Suprapubic skin (tissue), 4 donors: ENCODE results near the gene PFKP. TPM values are rescaled to one million over a fixed set of nuclear protein-coding genes. Genes with fewer than 3 reads are reported as not detected.

Experiments
- DNase-seq, 2 donors: peaks; one replicate each; pipeline ENCODE4 v3.0.0-alpha.2; 2019; ENCODE audit warnings: low spot score in 2 of 2
- H3K27ac ChIP-seq: fragments of 200-600 bp; sonication (generic); one replicate; pipeline ENCODE4 v1.5.1; 2019
- H3K27me3 ChIP-seq: fragments of 200-600 bp; sonication (generic); one replicate; pipeline ENCODE4 v1.5.1; 2019
- H3K36me3 ChIP-seq: fragments of 200-600 bp; sonication (generic); one replicate; pipeline ENCODE4 v1.5.1; 2019
- H3K4me1 ChIP-seq: fragments of 200-600 bp; sonication (generic); one replicate; pipeline ENCODE4 v1.5.1; 2019
- H3K4me3 ChIP-seq: fragments of 200-600 bp; sonication (generic); one replicate; pipeline ENCODE4 v1.5.1; 2019; ENCODE audit warnings: mild to moderate bottlenecking
- H3K9me3 ChIP-seq: fragments of 200-600 bp; sonication (generic); one replicate; pipeline ENCODE4 v1.5.1; 2019
- CTCF ChIP-seq, 2 donors: fragments of 200-600 bp in 1 of 2; fragments of 450-650 bp in 1 of 2; sonication (generic) in 1 of 2; IDR thresholded peaks; one replicate each; pipeline ENCODE4 v1.5.1; 2016 to 2019; ENCODE audit warnings: antibody characterized with exemption in 2 of 2, mild to moderate bottlenecking in 1 of 2, moderate library complexity in 1 of 2
- EP300 ChIP-seq: sonication (generic); formaldehyde crosslinking; IDR thresholded peaks from one replicate; pipeline ENCODE4 v1.6.1; 2017; ENCODE audit warnings: antibody characterized with exemption
- POLR2A ChIP-seq, 2 donors: fragments of 450-650 bp; IDR thresholded peaks; one replicate each; pipeline ENCODE4 v1.6.1; 2017; ENCODE audit warnings: antibody characterized with exemption in 2 of 2, mild to moderate bottlenecking in 2 of 2, moderate library complexity in 2 of 2
- POLR2AphosphoS5 ChIP-seq, 3 donors: sonication (generic); formaldehyde crosslinking; IDR thresholded peaks; one replicate each; pipeline ENCODE4 v1.6.1; 2017; ENCODE audit warnings: antibody characterized with exemption in 3 of 3
- WGBS: methylation state at CpG from one replicate; pipeline ENCODE4 v1.1.5; 2018; 5-methylcytosine and 5-hydroxymethylcytosine counted together
- total RNA-seq, 4 donors: library from RNA; depleted of rRNA; stranded (reverse); fragments of >200 nt; gene quantifications; one replicate each; pipeline ENCODE4 v1.1.0, GENCODE V29; 2016

Gene PFKP
- total RNA-seq, 4 donors from 2014 or later, result 36.7 to 58.9 (median 44.7) TPM

- Histone ChIP-seq H3K4me1 (no peaks in the 10 kb centered on the region), H3K4me3 (no peak overlapping the region), H3K36me3 (no peaks in the 10 kb centered on the region), H3K27ac (no peak overlapping the region), H3K27me3 (no peaks in the 10 kb centered on the region), H3K9me3 (no peaks in the 10 kb centered on the region)
- DNase-seq, result no peak
- 62% methylated on average over 17 of the region's 17 CpGs for WGBS
- no peak for TF ChIP-seq CTCF (IDR thresholded peaks at IDR 0.05)
- TF ChIP-seq POLR2A (IDR thresholded peaks at IDR 0.05), result no peak
- no peak for TF ChIP-seq EP300
Observed at GRCh38 chr10:3048119-3049019, 19.0 kb upstream of the PFKP start.

- 69% methylated on average over 5 of the region's 5 CpGs for whole genome bisulfite sequencing
- H3K9me3 ChIP-seq, result no peaks in the 10 kb centered on the region
- no peaks in the 10 kb centered on the region for H3K36me3 ChIP-seq
- TF ChIP-seq CTCF (IDR thresholded peaks at IDR 0.05), result no peak
- no peak for TF ChIP-seq POLR2A (IDR thresholded peaks at IDR 0.05)
- TF ChIP-seq POLR2AphosphoS5 (IDR thresholded peaks at IDR 0.05), result no peak
- TF ChIP-seq EP300, result no peak
- H3K4me1 ChIP-seq, result no peaks in the 10 kb centered on the region
- H3K4me3 ChIP-seq, result no peak overlapping the region
- DNase-seq, result no peak
- H3K27ac ChIP-seq, result no peak overlapping the region
- H3K27me3 ChIP-seq, result no peaks in the 10 kb centered on the region
Observed at GRCh38 chr10:3051692-3052091, 15.7 kb upstream of the PFKP start.

- DNase-seq, result no peak
- TF ChIP-seq POLR2AphosphoS5 (IDR thresholded peaks at IDR 0.05), result no peak
- TF ChIP-seq POLR2A (IDR thresholded peaks at IDR 0.05), result no peak
- TF ChIP-seq EP300, result no peak
- TF ChIP-seq CTCF (IDR thresholded peaks at IDR 0.05), result no peak
- no peak overlapping the region for H3K27ac ChIP-seq
- 81% methylated on average over 2 of the region's 2 CpGs for WGBS
- H3K4me1 ChIP-seq, result no peaks in the 10 kb centered on the region
- H3K9me3 ChIP-seq, result no peaks in the 10 kb centered on the region
- H3K4me3 ChIP-seq, result no peak overlapping the region
- no peaks in the 10 kb centered on the region for H3K36me3 ChIP-seq
- no peaks in the 10 kb centered on the region for H3K27me3 ChIP-seq
Observed at GRCh38 chr10:3053155-3053554, 14.2 kb upstream of the PFKP start.

- DNase-seq, result no peak
- Histone ChIP-seq H3K27ac (no peak overlapping the region), H3K36me3 (no peaks in the 10 kb centered on the region), H3K27me3 (no peaks in the 10 kb centered on the region), H3K9me3 (no peaks in the 10 kb centered on the region), H3K4me1 (no peaks in the 10 kb centered on the region), H3K4me3 (no peak overlapping the region)
- no peak for TF ChIP-seq POLR2AphosphoS5 (IDR thresholded peaks at IDR 0.05)
- TF ChIP-seq CTCF (IDR thresholded peaks at IDR 0.05), result no peak
- TF ChIP-seq EP300, result no peak
- TF ChIP-seq POLR2A (IDR thresholded peaks at IDR 0.05), result no peak
- WGBS, result 45% methylated on average over 6 of the region's 6 CpGs
Observed at GRCh38 chr10:3054183-3054850, 13.0 kb upstream of the PFKP start.

- TF ChIP-seq EP300 (no peak), CTCF (IDR thresholded peaks at IDR 0.05) (no peak), POLR2A (IDR thresholded peaks at IDR 0.05) (no peak), POLR2AphosphoS5 (IDR thresholded peaks at IDR 0.05) (no peak)
Observed at GRCh38 chr10:3054851-3055199, 12.5 kb upstream of the PFKP start.

More at GRCh38 chr10:3054851-3055199, 12.5 kb upstream of the PFKP start:
- no peaks in the 10 kb centered on the region for H3K36me3 ChIP-seq
- H3K27ac ChIP-seq, result no peak overlapping the region
- no peak overlapping the region for H3K4me3 ChIP-seq
- WGBS, result 71% methylated on average over 1 of the region's 1 CpG
- no peak for DNase-seq
- H3K9me3 ChIP-seq, result no peaks in the 10 kb centered on the region
- H3K4me1 ChIP-seq, result no peaks in the 10 kb centered on the region
- H3K27me3 ChIP-seq, result no peaks in the 10 kb centered on the region
